Measurements from ENCODE around the gene STX4. TPM values are rescaled to one million over a fixed set of nuclear protein-coding genes. Genes with fewer than 3 reads are reported as not detected.

STX4 gene
- total and polyA plus RNA-seq, 4 donors, result 11.4 to 22.1 (median 17.4) TPM

- no peak for DNase-seq (ENCODE audit: low spot score)
- H3K4me1 ChIP-seq (ENCODE audit: control insufficient read depth in 4 of 4, insufficient read depth in 4 of 4, low read length in 3 of 4), result no peaks in the 10 kb centered on the region
- no peaks in the 10 kb centered on the region for H3K27me3 ChIP-seq (ENCODE audit: control insufficient read depth in 4 of 4, insufficient read depth in 4 of 4, low read length in 3 of 4)
- no peaks in the 10 kb centered on the region for H3K9me3 ChIP-seq (ENCODE audit: control insufficient read depth in 4 of 4, low read length in 3 of 4)
- 82% methylated on average over 5 of the region's 5 CpGs for WGBS
- H3K9ac ChIP-seq (ENCODE audit: low read depth in 1 of 2, low read length in 2 of 2), result no peak overlapping the region
- TF ChIP-seq MAX (IDR thresholded peaks at IDR 0.05) (no peak), ATF3 (IDR thresholded peaks at IDR 0.05) (no peak), ZBTB33 (IDR thresholded peaks at IDR 0.05) (no peak), HNF4G (IDR thresholded peaks at IDR 0.05) (no peak), NR2F2 (IDR thresholded peaks at IDR 0.05) (no peak)
- no peak overlapping the region for H3K4me3 ChIP-seq (ENCODE audit: low read depth in 1 of 3, low read length in 3 of 3)
- H3K36me3 ChIP-seq (ENCODE audit: control insufficient read depth in 4 of 4, insufficient read depth in 3 of 4, low read depth in 1 of 4, low read length in 3 of 4), result no peaks in the 10 kb centered on the region
- H3K27ac ChIP-seq (ENCODE audit: low read depth in 1 of 2, low read length in 2 of 2), result no peak overlapping the region
Measured at GRCh38 chr16:31025339-31025738, 8.0 kb upstream of the STX4 start.

- 94% methylated on average over 5 of the region's 5 CpGs for WGBS
- H3K27ac ChIP-seq (ENCODE audit: low read depth in 1 of 2, low read length in 2 of 2), result no peak overlapping the region
- H3K36me3 ChIP-seq (ENCODE audit: control insufficient read depth in 4 of 4, insufficient read depth in 3 of 4, low read depth in 1 of 4, low read length in 3 of 4), result no peaks in the 10 kb centered on the region
Measured at GRCh38 chr16:31029272-31029671, 4.1 kb upstream of the STX4 start.

More at GRCh38 chr16:31029272-31029671, 4.1 kb upstream of the STX4 start:
- H3K9ac ChIP-seq (ENCODE audit: low read depth in 1 of 2, low read length in 2 of 2), result no peak overlapping the region
- no peaks in the 10 kb centered on the region for H3K27me3 ChIP-seq (ENCODE audit: control insufficient read depth in 4 of 4, insufficient read depth in 4 of 4, low read length in 3 of 4)
- no peak for DNase-seq (ENCODE audit: low spot score)
- no peaks in the 10 kb centered on the region for H3K9me3 ChIP-seq (ENCODE audit: control insufficient read depth in 4 of 4, low read length in 3 of 4)
- no peak for TF ChIP-seq REST (IDR thresholded peaks at IDR 0.05)
- TF ChIP-seq EGR1 (IDR thresholded peaks at IDR 0.05; ENCODE audit: low read depth in 2 of 2), result no peak
- TF ChIP-seq MAX (IDR thresholded peaks at IDR 0.05), result no peak
- no peak for TF ChIP-seq FOXA2 (IDR thresholded peaks at IDR 0.05)
- no peak overlapping the region for H3K4me3 ChIP-seq (ENCODE audit: low read depth in 1 of 3, low read length in 3 of 3)
- H3K4me1 ChIP-seq (ENCODE audit: control insufficient read depth in 4 of 4, insufficient read depth in 4 of 4, low read length in 3 of 4), result peaks cover under 1 to 7% (median 2%) of the 10 kb centered on the region in 4 donors

Measured in liver (tissue), 9 donors.